Measurements from ENCODE around the gene GPR31.

GPR31 gene

GRCh38 chr6:167152862-167153261, 4.9 kb downstream of the GPR31 start:
- no peak overlapping the region for H3K27ac ChIP-seq
- TF ChIP-seq ZFX (IDR thresholded peaks at IDR 0.05; ENCODE audit: borderline replicate concordance) (no peak), CTCF (IDR thresholded peaks at IDR 0.05) (no peak)

- TF ChIP-seq ZFX (IDR thresholded peaks at IDR 0.05; ENCODE audit: borderline replicate concordance) (no peak), CTCF (IDR thresholded peaks at IDR 0.05) (no peak)
- H3K27ac ChIP-seq = no peak overlapping the region
Measured at GRCh38 chr6:167151648-167152047, 6.1 kb downstream of the GPR31 start.

- H3K27ac ChIP-seq = no peak overlapping the region
- TF ChIP-seq ZFX (IDR thresholded peaks at IDR 0.05; ENCODE audit: borderline replicate concordance) (no peak), CTCF (IDR thresholded peaks at IDR 0.05) (no peak)
Measured at GRCh38 chr6:167150941-167151549, 6.7 kb downstream of the GPR31 start.

GRCh38 chr6:167148997-167149396, 8.8 kb downstream of the GPR31 start:
- TF ChIP-seq CTCF (IDR thresholded peaks at IDR 0.05) (no peak), ZFX (IDR thresholded peaks at IDR 0.05; ENCODE audit: borderline replicate concordance) (no peak)
- no peak overlapping the region for H3K27ac ChIP-seq

- TF ChIP-seq ZFX (IDR thresholded peaks at IDR 0.05; ENCODE audit: borderline replicate concordance) (no peak), CTCF (IDR thresholded peaks at IDR 0.05) (no peak)
- no peak overlapping the region for H3K27ac ChIP-seq
Measured at GRCh38 chr6:167148021-167148420, 9.8 kb downstream of the GPR31 start.

GRCh38 chr6:167146977-167147376, 10.8 kb downstream of the GPR31 start:
- TF ChIP-seq CTCF (IDR thresholded peaks at IDR 0.05) (no peak), ZFX (IDR thresholded peaks at IDR 0.05; ENCODE audit: borderline replicate concordance) (no peak)
- no peak overlapping the region for H3K27ac ChIP-seq

- TF ChIP-seq CTCF (IDR thresholded peaks at IDR 0.05) (no peak), ZFX (IDR thresholded peaks at IDR 0.05; ENCODE audit: borderline replicate concordance) (no peak)
- H3K27ac ChIP-seq = no peak overlapping the region
Measured at GRCh38 chr6:167146135-167146534, 11.6 kb downstream of the GPR31 start.

Measured in 22Rv1 (cell line).